Ammon's horn (tissue), 1 donor: ENCODE measurements around the gene KRTAP9-4.
"Not testable (repeated sequence)": the region's sequence is repeated elsewhere in the genome, so short reads cannot be mapped to it uniquely, and the experiment has no call there.

Source experiments
- DNase-seq: peaks from one replicate; pipeline ENCODE4 v3.0.0-alpha.2; 2016; ENCODE audit warnings: low spot score

The KRTAP9-4 gene

GRCh38 chr17:41265078-41265477 lies 15.6 kb downstream of the KRTAP9-4 start, which contains the start of gene KRTAP9-6:
Gene KRTAP9-6, plus strand, starts transcription at chr17:41265378. Its CDS starts 0 bp downstream, at chr17:41265378.
- DNase-seq: no peak

- DNase-seq: no peak
Observed at GRCh38 chr17:41267711-41268110, 18.2 kb downstream of the KRTAP9-4 start.

- DNase-seq: not testable (repeated sequence)
Observed at GRCh38 chr17:41271323-41271722, 21.8 kb downstream of the KRTAP9-4 start.

- no peak for DNase-seq
Observed at GRCh38 chr17:41271858-41272257, 22.4 kb downstream of the KRTAP9-4 start.

GRCh38 chr17:41275648-41276190 lies 26.2 kb downstream of the KRTAP9-4 start, which contains the start of gene KRTAP9-7:
Gene KRTAP9-7, plus strand, starts transcription at chr17:41275698. Its CDS starts 0 bp downstream, at chr17:41275698.
- DNase-seq: peak; percentile 0

GRCh38 chr17:41278176-41278955 lies 28.9 kb downstream of the KRTAP9-4 start:
- peak; percentile 0 for DNase-seq

- DNase-seq: no peak
Observed at GRCh38 chr17:41284043-41284442, 34.6 kb downstream of the KRTAP9-4 start.

- peak; percentile 0 for DNase-seq
Observed at GRCh38 chr17:41284546-41284945, 35.1 kb downstream of the KRTAP9-4 start.

- DNase-seq: no peak
Observed at GRCh38 chr17:41287050-41287449, 37.6 kb downstream of the KRTAP9-4 start.

- no peak for DNase-seq
Observed at GRCh38 chr17:41294016-41294415, 44.5 kb downstream of the KRTAP9-4 start.

- DNase-seq: no peak
Observed at GRCh38 chr17:41296846-41297245, 47.4 kb downstream of the KRTAP9-4 start.

- DNase-seq: no peak
Observed at GRCh38 chr17:41298458-41299135, 49.1 kb downstream of the KRTAP9-4 start.
